T-helper 2 cell (primary cell): ENCODE data around the gene ACACB.

Experiments
- DNase-seq, 5 experiments: peaks; one replicate each; pipeline versions ENCODE4 v3.0.0 to v3.0.0-alpha.2; 2012 to 2022
- total RNA-seq, 2 donors: gene quantifications; one replicate each; lab custom pipeline; 2026; lab: John Stamatoyannopoulos, UW

The ACACB gene
- total RNA-seq, result 33.7 to 35.7 reads per million in 2 donors

GRCh38 chr12:109115758-109116610, at the start of gene ACACB:
TSS of gene ACACB (plus strand) at chr12:109116587. CDS start at chr12:109139406, 22,819 bp downstream.
- DNase-seq, result no peak

- DNase-seq, result no peak
Observed at GRCh38 chr12:109069307-109070271, 46.8 kb upstream of the ACACB start.

GRCh38 chr12:109074866-109075265, 41.5 kb upstream of the ACACB start:
- no peak for DNase-seq

DNA sequence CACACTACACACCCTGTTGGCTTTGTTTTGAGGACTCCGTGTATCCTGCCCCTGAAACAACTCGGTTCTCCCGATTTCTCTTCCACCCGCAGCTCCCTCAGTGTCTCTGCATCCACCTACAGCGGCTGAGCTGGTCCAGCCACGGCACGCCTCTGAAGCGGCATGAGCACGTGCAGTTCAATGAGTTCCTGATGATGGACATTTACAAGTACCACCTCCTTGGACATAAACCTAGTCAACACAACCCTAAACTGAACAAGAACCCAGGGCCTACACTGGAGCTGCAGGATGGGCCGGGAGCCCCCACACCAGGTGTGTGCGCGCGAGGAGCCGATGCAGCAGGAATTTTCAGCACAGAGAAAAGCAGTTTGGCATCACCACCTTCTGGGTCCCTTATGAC, 33.6 kb upstream of the ACACB start:
- DNase-seq, result no peak

DNA sequence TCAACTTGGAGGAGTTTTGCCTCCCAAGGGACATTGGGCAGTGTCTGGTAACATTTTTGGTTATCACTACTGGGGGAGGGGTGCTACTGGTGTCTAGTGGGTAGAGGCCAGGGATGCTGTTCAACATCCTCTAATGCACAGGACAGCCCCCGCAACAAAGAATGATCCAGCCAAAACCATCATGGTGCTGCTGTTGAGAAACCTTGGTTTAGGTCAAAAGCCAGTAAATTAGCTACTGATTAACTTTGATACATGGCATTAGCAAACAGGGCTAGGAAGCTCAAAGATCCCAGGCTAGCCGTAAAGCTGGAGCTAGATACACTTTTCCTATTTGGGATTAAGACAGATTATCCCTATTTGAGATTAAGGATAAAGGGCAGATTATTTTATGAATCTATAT, 32.0 kb upstream of the ACACB start:
- no peak for DNase-seq

DNA sequence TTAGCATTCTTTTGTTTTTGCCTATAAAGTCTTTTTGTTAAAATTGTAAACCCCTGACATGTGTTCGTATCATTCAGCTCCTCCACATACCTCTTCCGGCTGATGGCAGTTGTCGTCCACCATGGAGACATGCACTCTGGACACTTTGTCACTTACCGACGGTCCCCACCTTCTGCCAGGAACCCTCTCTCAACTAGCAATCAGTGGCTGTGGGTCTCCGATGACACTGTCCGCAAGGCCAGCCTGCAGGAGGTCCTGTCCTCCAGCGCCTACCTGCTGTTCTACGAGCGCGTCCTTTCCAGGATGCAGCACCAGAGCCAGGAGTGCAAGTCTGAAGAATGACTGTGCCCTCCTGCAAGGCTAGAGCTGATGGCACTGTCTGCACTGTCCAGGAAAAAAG, 30.8 kb upstream of the ACACB start:
- DNase-seq, result no peak

DNA sequence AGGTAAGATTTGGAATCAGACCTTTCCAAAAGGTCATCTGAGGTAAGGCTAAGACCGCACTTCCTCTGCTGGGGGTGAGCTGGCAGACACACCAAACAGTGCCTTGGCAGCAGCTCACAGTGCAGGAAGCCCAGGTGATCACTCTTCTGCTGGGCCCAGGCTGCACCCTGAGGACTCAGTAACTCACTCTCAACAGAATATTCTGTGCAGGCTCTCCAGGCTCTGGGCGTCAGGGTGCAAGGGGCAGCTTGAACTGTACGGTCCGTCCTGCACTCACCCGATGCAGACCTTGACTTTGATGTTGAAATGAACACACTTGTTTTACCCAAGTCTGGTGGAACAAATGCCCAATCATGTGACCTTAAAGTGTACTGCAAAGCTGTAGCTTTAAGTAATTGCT, 29.1 kb upstream of the ACACB start:
- no peak for DNase-seq

DNA sequence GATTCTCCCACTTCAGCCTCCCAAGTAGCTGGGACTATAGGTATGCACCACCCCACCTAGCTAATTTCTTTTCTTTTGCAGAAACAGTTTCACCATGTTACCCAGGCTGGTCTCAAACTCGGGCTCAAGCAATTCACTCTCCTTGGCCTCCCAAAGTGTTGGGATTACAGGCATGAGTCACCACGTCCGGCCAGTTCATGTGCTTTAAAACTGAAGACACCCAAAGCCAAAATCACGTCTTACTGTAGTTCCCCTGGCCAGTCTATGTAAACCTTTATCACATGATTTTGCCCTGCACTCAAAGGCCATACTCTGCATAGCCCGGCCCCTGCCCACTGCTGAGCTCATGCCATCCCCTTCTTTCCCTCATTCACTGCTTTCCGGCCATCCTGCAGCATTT, 27.6 kb upstream of the ACACB start:
- DNase-seq, result no peak

GRCh38 chr12:109089683-109090082, 26.7 kb upstream of the ACACB start:
- no peak for DNase-seq

DNA sequence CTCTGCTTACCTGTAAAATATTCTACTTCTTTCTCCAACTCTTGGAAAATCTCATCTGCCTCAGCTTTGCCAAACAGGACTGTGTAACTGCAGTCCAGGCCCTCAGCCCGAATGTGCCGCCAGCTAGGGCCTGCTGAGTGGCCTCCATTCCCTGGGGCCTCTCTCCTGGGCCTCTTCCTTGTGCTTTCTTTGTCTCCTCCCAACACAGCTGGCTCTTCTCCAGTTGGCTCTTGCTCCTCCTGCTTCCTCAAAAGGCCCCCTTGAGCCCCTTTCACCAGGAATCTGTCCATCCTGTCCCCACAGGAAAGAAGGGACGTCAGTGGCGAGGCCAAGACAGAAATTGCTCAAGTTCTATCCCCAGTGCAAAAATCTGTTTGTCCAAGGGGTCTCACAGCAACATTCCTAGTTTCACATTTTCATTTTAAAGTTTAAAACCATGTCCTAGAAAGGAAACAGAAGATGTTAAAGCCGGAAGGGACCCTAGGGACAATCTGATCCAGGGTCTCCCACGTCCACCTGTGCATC, 23.8 kb upstream of the ACACB start:
- no peak for DNase-seq

GRCh38 chr12:109093022-109093918, 23.1 kb upstream of the ACACB start, which contains the start of gene ALKBH2:
TSS of gene ALKBH2 (minus strand) at chr12:109093472. CDS start at chr12:109092786, 686 bp downstream.
- peak; percentile 89 to 96 (median 93) for DNase-seq

DNA sequence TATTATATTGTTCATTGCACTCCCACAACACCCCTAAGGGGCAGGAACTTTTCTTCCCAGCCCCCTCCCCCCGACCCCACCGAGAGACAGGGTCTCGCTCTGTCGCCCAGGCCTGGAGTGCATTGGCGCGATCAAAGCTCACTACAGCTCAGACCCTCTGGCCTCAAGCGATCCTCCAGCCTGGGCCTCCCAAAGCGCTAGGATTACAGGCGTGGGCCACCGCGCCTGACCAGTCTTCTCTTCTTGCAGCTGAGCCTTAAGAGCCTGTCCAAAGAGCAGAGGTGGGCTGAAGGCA, 19.3 kb upstream of the ACACB start:
- no peak for DNase-seq

DNA sequence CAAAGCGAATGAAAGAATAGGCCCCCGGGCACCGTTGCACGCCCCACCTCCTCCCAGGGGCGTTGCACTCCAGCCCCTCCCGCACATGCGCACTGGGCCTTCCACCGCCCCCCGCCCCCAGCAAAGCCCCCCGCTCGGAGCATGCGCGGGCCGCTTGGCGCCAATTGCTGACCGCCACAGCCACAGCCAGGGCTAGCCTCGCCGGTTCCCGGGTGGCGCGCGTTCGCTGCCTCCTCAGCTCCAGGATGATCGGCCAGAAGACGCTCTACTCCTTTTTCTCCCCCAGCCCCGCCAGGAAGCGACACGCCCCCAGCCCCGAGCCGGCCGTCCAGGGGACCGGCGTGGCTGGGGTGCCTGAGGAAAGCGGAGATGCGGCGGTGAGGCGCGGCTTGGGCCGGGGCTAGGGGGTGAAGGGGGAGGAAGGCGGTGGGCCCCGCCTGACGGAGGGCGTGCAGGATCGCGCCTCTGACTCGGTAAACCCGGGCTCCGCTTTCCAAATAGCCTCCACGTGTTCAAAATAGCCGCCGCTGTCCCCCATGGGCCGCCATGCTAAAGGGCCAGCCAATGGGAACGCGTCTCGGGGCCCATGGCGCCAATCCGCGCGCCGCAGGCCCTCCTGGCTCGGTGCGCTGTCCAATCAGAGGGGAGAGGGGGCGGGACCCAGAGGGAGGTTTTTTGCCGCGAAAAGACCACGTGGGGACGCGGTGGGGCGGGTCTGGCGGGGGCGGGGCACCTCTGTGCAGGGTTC, 18.8 kb upstream of the ACACB start, which contains the start of gene UNG:
Gene UNG (plus strand): TSS at position 163 of the 748 bp plus-strand sequence. CDS start 83 bp downstream, at position 246.
- peak; percentile 90 to 97 (median 95) for DNase-seq

DNA sequence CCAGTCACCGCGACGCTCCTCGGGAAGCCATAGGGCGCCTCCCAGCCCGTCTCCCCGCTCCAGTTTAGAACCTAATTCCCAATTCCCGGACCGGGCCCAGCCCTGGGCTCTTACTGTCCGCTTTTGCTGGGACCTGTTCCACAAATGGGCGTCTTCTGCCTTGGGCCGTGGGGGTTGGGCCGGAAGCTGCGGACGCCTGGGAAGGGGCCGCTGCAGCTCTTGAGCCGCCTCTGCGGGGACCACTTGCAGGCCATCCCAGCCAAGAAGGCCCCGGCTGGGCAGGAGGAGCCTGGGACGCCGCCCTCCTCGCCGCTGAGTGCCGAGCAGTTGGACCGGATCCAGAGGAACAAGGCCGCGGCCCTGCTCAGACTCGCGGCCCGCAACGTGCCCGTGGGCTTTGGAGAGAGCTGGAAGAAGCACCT, 18.2 kb upstream of the ACACB start:
- DNase-seq, result no peak

DNA sequence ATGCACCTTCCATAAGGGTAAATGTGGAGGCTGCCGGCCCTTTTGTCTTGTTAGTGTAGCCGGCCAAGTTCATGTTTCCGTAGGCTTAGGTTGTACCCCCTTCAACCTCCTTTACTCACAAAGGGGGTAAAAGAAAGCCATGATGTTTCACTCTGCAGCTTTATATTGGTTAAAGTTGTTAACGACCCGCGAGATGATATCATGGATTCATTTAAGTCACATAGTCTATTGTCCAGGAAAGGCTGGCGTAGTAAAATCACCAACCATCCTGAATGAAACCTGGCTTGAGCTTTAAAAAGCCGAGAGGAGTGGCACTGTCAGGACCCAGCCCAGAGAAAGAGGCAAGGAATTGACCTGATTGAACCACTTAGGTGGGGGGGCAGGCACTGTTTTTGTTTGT, 17.7 kb upstream of the ACACB start:
- DNase-seq, result no peak

- DNase-seq, result peak in 2 of 5 experiments; percentile 35 to 79
Observed at GRCh38 chr12:109099431-109100020, 16.9 kb upstream of the ACACB start.

GRCh38 chr12:109100741-109101140, 15.6 kb upstream of the ACACB start:
- DNase-seq, result no peak

- DNase-seq, result no peak
Observed at GRCh38 chr12:109102491-109102890, 13.9 kb upstream of the ACACB start.

- DNase-seq, result no peak
Observed at GRCh38 chr12:109105176-109105575, 11.2 kb upstream of the ACACB start.

GRCh38 chr12:109109746-109110350, 6.5 kb upstream of the ACACB start:
- no peak for DNase-seq
